NT2/D1 (cell line): ENCODE measurements around the gene GCAT.

Experiments
- DNase-seq: peaks from one replicate; pipeline ENCODE4 v3.0.0-alpha.2; 2011; ENCODE audit warnings: low read depth, low spot score
- H3K27me3 ChIP-seq: 2 replicates; pipeline ENCODE4 v1.6.0; 2011; ENCODE audit warnings: mild to moderate bottlenecking; ENCODE audit not compliant: insufficient read length, insufficient read depth
- H3K36me3 ChIP-seq: 2 replicates; pipeline ENCODE4 v1.6.1; 2011; ENCODE audit warnings: mild to moderate bottlenecking, low read length, mixed read lengths; ENCODE audit not compliant: insufficient read depth, insufficient read length
- H3K4me1 ChIP-seq: 2 replicates; pipeline ENCODE4 v1.5.1; 2011; ENCODE audit not compliant: insufficient read depth, insufficient read length
- H3K4me3 ChIP-seq: 2 replicates; pipeline ENCODE4 v1.5.1; 2011; ENCODE audit warnings: low read depth; ENCODE audit not compliant: insufficient read length
- H3K9ac ChIP-seq: 2 replicates; pipeline ENCODE4 v1.6.0; 2011; ENCODE audit warnings: low read depth; ENCODE audit not compliant: insufficient read length
- H3K9me3 ChIP-seq: 2 replicates; pipeline ENCODE4 v1.5.1; 2011; ENCODE audit warnings: mild to moderate bottlenecking, low read length; ENCODE audit not compliant: insufficient read depth
- SUZ12 ChIP-seq: IDR thresholded peaks from 2 replicates; pipeline ENCODE4 v1.6.1; 2011; ENCODE audit not compliant: insufficient read length, insufficient read depth; ENCODE audit errors: extremely low read depth
- YY1 ChIP-seq: IDR thresholded peaks from 2 replicates; pipeline ENCODE4 v1.6.1; 2011; ENCODE audit not compliant: insufficient read length, insufficient read depth
- ZNF274 ChIP-seq: IDR thresholded peaks from 2 replicates; pipeline ENCODE4 v1.6.1; 2011; ENCODE audit warnings: mild to moderate bottlenecking, low read depth, low read length

Gene GCAT

GRCh38 chr22:37832022-37832857 lies 24.5 kb downstream of the GCAT start:
- DNase-seq: no peak
- Histone ChIP-seq H3K4me1 (no peaks in the 10 kb centered on the region), H3K9ac (no peak overlapping the region), H3K36me3 (peaks cover 57% of the 10 kb centered on the region), H3K9me3 (no peaks in the 10 kb centered on the region), H3K4me3 (no peak overlapping the region), H3K27me3 (no peaks in the 10 kb centered on the region)
- no peak for TF ChIP-seq SUZ12
- TF ChIP-seq ZNF274: no peak
- TF ChIP-seq YY1: no peak

GRCh38 chr22:37842015-37842793 lies 34.5 kb downstream of the GCAT start:
- Histone ChIP-seq H3K36me3 (peaks cover 15% of the 10 kb centered on the region), H3K9me3 (0 out of 2 replicates have a peak, but pooled peaks cover 3% of the 10 kb centered on the region), H3K4me1 (no peaks in the 10 kb centered on the region), H3K9ac (no peak overlapping the region), H3K4me3 (no peak overlapping the region), H3K27me3 (no peaks in the 10 kb centered on the region)
- TF ChIP-seq SUZ12 (no peak), ZNF274 (no peak), YY1 (no peak)
- no peak for DNase-seq

- Histone ChIP-seq H3K4me3 (peak overlapping the region; percentile 74), H3K9me3 (0 out of 2 replicates have a peak, but pooled peaks cover 3% of the 10 kb centered on the region), H3K9ac (peak overlapping the region; percentile 80), H3K36me3 (peaks cover 16% of the 10 kb centered on the region), H3K27me3 (no peaks in the 10 kb centered on the region), H3K4me1 (no peaks in the 10 kb centered on the region)
- TF ChIP-seq ZNF274: no peak
- TF ChIP-seq SUZ12: no peak
- no peak for TF ChIP-seq YY1
- DNase-seq: no peak
Measured at GRCh38 chr22:37843741-37844089, 36.0 kb downstream of the GCAT start.

GRCh38 chr22:37844904-37845329 lies 37.2 kb downstream of the GCAT start:
- TF ChIP-seq YY1: no peak
- no peak for TF ChIP-seq SUZ12
- no peak for TF ChIP-seq ZNF274
- no peak overlapping the region for H3K4me3 ChIP-seq
- no peak for DNase-seq
- H3K4me1 ChIP-seq: no peaks in the 10 kb centered on the region
- H3K36me3 ChIP-seq: peaks cover 13% of the 10 kb centered on the region
- 0 out of 2 replicates have a peak, but pooled peaks cover 3% of the 10 kb centered on the region for H3K9me3 ChIP-seq
- no peaks in the 10 kb centered on the region for H3K27me3 ChIP-seq
- H3K9ac ChIP-seq: no peak overlapping the region

GRCh38 chr22:37846433-37846832 lies 38.7 kb downstream of the GCAT start:
- DNase-seq: no peak
- H3K27me3 ChIP-seq: no peaks in the 10 kb centered on the region
- H3K9me3 ChIP-seq: 0 out of 2 replicates have a peak, but pooled peaks cover 3% of the 10 kb centered on the region
- no peak overlapping the region for H3K4me3 ChIP-seq
- H3K9ac ChIP-seq: no peak overlapping the region
- no peaks in the 10 kb centered on the region for H3K4me1 ChIP-seq
- peaks cover 27% of the 10 kb centered on the region for H3K36me3 ChIP-seq
- TF ChIP-seq SUZ12: no peak
- TF ChIP-seq ZNF274: no peak
- no peak for TF ChIP-seq YY1

- TF ChIP-seq YY1 (no peak), SUZ12 (no peak), ZNF274 (no peak)
- no peaks in the 10 kb centered on the region for H3K4me1 ChIP-seq
- peaks cover 47% of the 10 kb centered on the region for H3K36me3 ChIP-seq
- H3K9ac ChIP-seq: peak overlapping the region; percentile 97
- DNase-seq: no peak
- H3K4me3 ChIP-seq: peak overlapping the region; percentile 84
- 0 out of 2 replicates have a peak, but pooled peaks cover 3% of the 10 kb centered on the region for H3K9me3 ChIP-seq
- no peaks in the 10 kb centered on the region for H3K27me3 ChIP-seq
Measured at GRCh38 chr22:37848587-37849088, 40.9 kb downstream of the GCAT start.
